CD4-positive, alpha-beta T cell (primary cell): ENCODE results near the gene COQ2. TPM values are rescaled to one million over a fixed set of nuclear protein-coding genes. Genes with fewer than 3 reads are reported as not detected.
A peak's percentile ranks its signal among the peaks of the same experiment; 100 is the strongest.

Experiments
- ATAC-seq: fragments of 200-7000 bp; cut with Tn5 transposase; one replicate; pipeline ENCODE4 v1.10.0; 2022; ENCODE audit warnings: mild to moderate bottlenecking; ENCODE audit not compliant: poor library complexity
- CTCF ChIA-PET: fragments of 350-600 bp; sonication (Branson Sonifier 250); formaldehyde crosslinking; loops from one replicate; lab custom pipeline; 2021; ENCODE audit warnings: antibody characterized with exemption, inconsistent platforms; lab: Charles Lee
- POLR2A ChIA-PET: fragments of 350-600 bp; sonication (Branson Sonifier 250); formaldehyde crosslinking; loops from one replicate; lab custom pipeline; 2021; ENCODE audit warnings: antibody characterized with exemption, inconsistent platforms; lab: Charles Lee
- DNase-seq, 14 experiments: peaks; one replicate each; pipeline ENCODE4 v3.0.0-alpha.2; 2013 to 2020; ENCODE audit warnings: mixed read lengths in 2 of 14
- H3K27ac ChIP-seq, 2 donors: one replicate each; pipeline versions ENCODE4 v1.5.1 to v1.7.0; 2013; ENCODE audit warnings: low read length in 2 of 2, low read depth in 1 of 2, mild to moderate bottlenecking in 1 of 2
- H3K27me3 ChIP-seq, 2 experiments: 1 replicate in 1 of 2; 2 replicates in 1 of 2; pipeline versions ENCODE4 v1.6.1 to v1.7.0; 2013; ENCODE audit warnings: low read length in 2 of 2, control low read depth in 1 of 2, mild to moderate bottlenecking in 1 of 2, moderate library complexity in 1 of 2; ENCODE audit not compliant: insufficient read depth in 2 of 2, control insufficient read depth in 1 of 2
- H3K36me3 ChIP-seq: one replicate; pipeline ENCODE4 v1.6.1; 2013; ENCODE audit warnings: low read length, control low read depth; ENCODE audit not compliant: insufficient read depth
- H3K4me1 ChIP-seq: one replicate; pipeline ENCODE4 v1.6.1; 2013; ENCODE audit warnings: low read length, control low read depth; ENCODE audit not compliant: insufficient read depth
- H3K4me3 ChIP-seq: one replicate; pipeline ENCODE4 v1.5.1; 2013; ENCODE audit warnings: mild to moderate bottlenecking, low read length, moderate library complexity
- H3K9me3 ChIP-seq, 2 experiments: 1 replicate in 1 of 2; 2 replicates in 1 of 2; pipeline versions ENCODE4 v1.6.1 to v1.7.0; 2013; ENCODE audit warnings: low read length in 2 of 2, mild to moderate bottlenecking in 2 of 2, control low read depth in 1 of 2, moderate library complexity in 1 of 2; ENCODE audit not compliant: control insufficient read depth in 1 of 2, insufficient read depth in 1 of 2
- H3K27ac Mint-ChIP-seq: one replicate; pipeline ENCODE4 v1.8.0; 2020; ENCODE audit warnings: mixed read lengths
- H3K27me3 Mint-ChIP-seq: one replicate; pipeline ENCODE4 v1.8.0; 2021; ENCODE audit warnings: mixed read lengths
- H3K36me3 Mint-ChIP-seq: one replicate; pipeline ENCODE4 v1.8.0; 2021; ENCODE audit warnings: low read depth, mixed read lengths
- H3K4me1 Mint-ChIP-seq: one replicate; pipeline ENCODE4 v1.8.0; 2021; ENCODE audit warnings: low read depth, mixed read lengths
- H3K4me3 Mint-ChIP-seq: one replicate; pipeline ENCODE4 v1.8.0; 2020; ENCODE audit warnings: mild to moderate bottlenecking, mixed read lengths
- H3K9me3 Mint-ChIP-seq: one replicate; pipeline ENCODE4 v1.8.0; 2020; ENCODE audit warnings: mixed read lengths
- CTCF ChIP-seq: fragments of 200-600 bp; IDR thresholded peaks from one replicate; pipeline ENCODE4 v1.8.0; 2022; ENCODE audit warnings: antibody characterized with exemption, mild to moderate bottlenecking
- intact Hi-C, 2 experiments: fragments of 100-400 bp; cut with DNase I in 1 of 2; cut with micrococcal nuclease in 1 of 2; formaldehyde crosslinking; loops; one replicate each; pipeline versions ENCODE4 v1.15.1 to v1.9.0; 2023 to 2025; cut with DNase I, micrococcal nuclease
- total RNA-seq, 174 experiments: library from RNA in 2 of 174; stranded (reverse) in 2 of 174; gene quantifications; one replicate each; pipeline ENCODE4 v1.2.3 and lab custom pipeline; 2021 to 2026

Gene COQ2
- total RNA-seq, 2 experiments from 2014 or later, result 9.2 to 10.1 TPM

DNA sequence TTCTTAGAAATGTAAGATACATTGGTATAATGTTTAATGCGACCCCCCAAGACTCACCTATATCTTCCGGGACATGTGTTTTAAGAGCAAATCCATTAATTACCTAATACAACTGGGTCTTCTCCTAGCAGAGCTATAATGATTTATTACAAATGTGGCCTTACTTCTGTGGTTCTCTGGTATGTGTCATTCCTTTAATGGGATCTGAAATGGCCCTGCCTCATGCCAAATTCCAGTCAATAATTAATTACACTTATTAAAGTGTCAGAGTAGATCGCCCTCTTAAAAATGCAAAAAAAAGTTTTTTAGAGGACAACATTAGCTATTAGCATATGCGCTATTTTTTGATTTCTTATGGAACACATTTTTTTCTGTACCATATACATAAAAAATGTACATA lies 33.1 kb upstream of the COQ2 start:
- ATAC-seq, result no peak
- peaks cover 6% of the 10 kb centered on the region for H3K4me1 Mint-ChIP-seq
- Histone ChIP-seq H3K4me1 (peaks cover 7% of the 10 kb centered on the region), H3K27me3 (no peaks in the 10 kb centered on the region), H3K27ac (no peak overlapping the region), H3K36me3 (peaks cover 31% of the 10 kb centered on the region), H3K9me3 (no peaks in the 10 kb centered on the region), H3K4me3 (no peak overlapping the region)
- no peak for DNase-seq
- ChIA-PET POLR2A (no interaction called here), CTCF (no interaction called here)
- peaks cover 75% of the 10 kb centered on the region for H3K36me3 Mint-ChIP-seq
- no peak overlapping the region for H3K27ac Mint-ChIP-seq
- intact Hi-C loops, result no loop called here
- H3K27me3 Mint-ChIP-seq, result no peaks in the 10 kb centered on the region
- H3K9me3 Mint-ChIP-seq, result no peaks in the 10 kb centered on the region
- H3K4me3 Mint-ChIP-seq, result no peak overlapping the region
- no peak for TF ChIP-seq CTCF

GRCh38 chr4:83316459-83317165 lies 32.0 kb upstream of the COQ2 start:
- Mint-ChIP-seq H3K27me3 (no peaks in the 10 kb centered on the region), H3K4me1 (peaks cover 6% of the 10 kb centered on the region), H3K27ac (no peak overlapping the region), H3K4me3 (no peak overlapping the region), H3K36me3 (peaks cover 71% of the 10 kb centered on the region), H3K9me3 (no peaks in the 10 kb centered on the region)
- ATAC-seq (no peak), DNase-seq (peak in 2 of 14 experiments; percentile 33 to 66)
- CTCF ChIA-PET, result no interaction called here
- Histone ChIP-seq H3K9me3 (no peaks in the 10 kb centered on the region), H3K27me3 (no peaks in the 10 kb centered on the region), H3K36me3 (peaks cover 36% of the 10 kb centered on the region), H3K27ac (no peak overlapping the region), H3K4me3 (no peak overlapping the region), H3K4me1 (peaks cover 7% of the 10 kb centered on the region)
- intact Hi-C loops, result no loop called here
- TF ChIP-seq CTCF, result no peak
- POLR2A ChIA-PET, result no interaction called here

DNA sequence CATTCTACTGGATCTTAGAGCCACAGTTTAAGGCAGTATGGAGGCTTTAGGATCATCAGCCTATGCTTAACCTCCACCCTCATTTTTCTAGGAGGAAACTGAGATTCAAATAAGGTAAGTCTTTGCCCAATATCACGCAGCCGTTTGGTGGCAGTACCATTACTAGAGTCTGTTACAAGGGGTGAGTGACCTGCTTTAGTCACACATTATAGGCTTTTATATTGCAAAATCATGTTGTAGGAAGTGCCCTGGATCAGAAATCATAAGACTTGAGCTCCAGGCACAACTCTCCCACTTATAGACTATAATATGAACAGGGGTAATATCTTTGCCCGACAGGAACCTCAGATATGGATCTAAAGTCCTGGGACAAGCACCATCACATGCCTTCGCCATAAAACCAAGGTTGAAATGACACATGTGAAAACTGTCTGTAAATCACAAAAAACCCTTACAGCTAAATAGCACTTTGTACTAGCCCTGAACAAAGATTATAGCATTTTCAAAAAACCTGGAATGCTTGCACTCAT lies 30.8 kb upstream of the COQ2 start:
- Mint-ChIP-seq H3K27me3 (no peaks in the 10 kb centered on the region), H3K4me1 (peaks cover under 1% of the 10 kb centered on the region), H3K27ac (no peak overlapping the region), H3K9me3 (no peaks in the 10 kb centered on the region), H3K4me3 (no peak overlapping the region), H3K36me3 (peaks cover 72% of the 10 kb centered on the region)
- peaks cover 42% of the 10 kb centered on the region for H3K36me3 ChIP-seq
- ChIA-PET POLR2A (no interaction called here), CTCF (no interaction called here)
- no peaks in the 10 kb centered on the region for H3K9me3 ChIP-seq
- H3K27me3 ChIP-seq, result no peaks in the 10 kb centered on the region
- no peak overlapping the region for H3K27ac ChIP-seq
- intact Hi-C loops, result no loop called here
- no peak for TF ChIP-seq CTCF
- H3K4me1 ChIP-seq, result peaks cover 3% of the 10 kb centered on the region
- H3K4me3 ChIP-seq, result no peak overlapping the region
- DNase-seq, result no peak
- ATAC-seq, result no peak
